AG09319 (cell line): ENCODE results near the gene TMC4.
"Not testable (repeated sequence)": the region's sequence is repeated elsewhere in the genome, so short reads cannot be mapped to it uniquely, and the experiment has no call there.

Experiments used
- DNase-seq: peaks from one replicate; pipeline ENCODE4 v3.0.0-alpha.2; 2010; ENCODE audit warnings: low read depth; ENCODE audit errors: extremely low read depth
- CTCF ChIP-seq: IDR thresholded peaks from 2 replicates; pipeline ENCODE4 v1.5.1; 2011; ENCODE audit warnings: low read depth, mild to moderate bottlenecking, inconsistent platforms, low read length, moderate library complexity

Gene TMC4

GRCh38 chr19:54172471-54173358, at the start of gene TMC4:
TMC4 (minus strand) TSS chr19:54173160; CDS start chr19:54173117, 43 bp downstream.
- no peak for DNase-seq
- TF ChIP-seq CTCF = no peak

- DNase-seq = not testable (repeated sequence)
Measured at GRCh38 chr19:54221947-54222346, 49.0 kb upstream of the TMC4 start.

GRCh38 chr19:54219702-54220101, 46.7 kb upstream of the TMC4 start:
- DNase-seq = not testable (repeated sequence)

GRCh38 chr19:54218960-54219661, 46.2 kb upstream of the TMC4 start:
- DNase-seq = no peak
- no peak for TF ChIP-seq CTCF

GRCh38 chr19:54218259-54218658, 45.3 kb upstream of the TMC4 start:
- no peak for TF ChIP-seq CTCF
- no peak for DNase-seq

GRCh38 chr19:54217517-54218247, 44.7 kb upstream of the TMC4 start:
- DNase-seq = not testable (repeated sequence)

GRCh38 chr19:54216869-54217268, 43.9 kb upstream of the TMC4 start:
- no peak for DNase-seq

GRCh38 chr19:54214734-54215133, 41.8 kb upstream of the TMC4 start:
- not testable (repeated sequence) for DNase-seq

More at GRCh38 chr19:54216869-54217268, 43.9 kb upstream of the TMC4 start:
- TF ChIP-seq CTCF = no peak

GRCh38 chr19:54214217-54214616, 41.3 kb upstream of the TMC4 start:
- not testable (repeated sequence) for DNase-seq
